IMR-90 (cell line): ENCODE results near the gene RAP1GAP2. TPM values are rescaled to one million over a fixed set of nuclear protein-coding genes. Genes with fewer than 3 reads are reported as not detected.
"Not testable (repeated sequence)": the region's sequence is repeated elsewhere in the genome, so short reads cannot be mapped to it uniquely, and the experiment has no call there.

Experiments used
- ATAC-seq: fragments of 200-7000 bp; cut with Tn5 transposase; 2 replicates; pipeline ENCODE4 v1.9.1; 2020; ENCODE audit warnings: low read depth, mild to moderate bottlenecking, moderate library complexity
- BruUV-seq: library from RNA; stranded (reverse); fragments of 400-500 nt; replicated peaks from 2 replicates; lab custom pipeline; 2021; lab: Mats Ljungman, UMichigan
- CTCF ChIA-PET: fragments of 300-600 bp; formaldehyde crosslinking; extraction: SDS; loops from one replicate; lab custom pipeline; 2021; ENCODE audit warnings: antibody characterized with exemption; lab: Yijun Ruan, JAX
- POLR2A ChIA-PET: fragments of 300-600 bp; sonication (Branson Sonifier 250); formaldehyde crosslinking; loops from one replicate; lab custom pipeline; 2022; ENCODE audit warnings: antibody characterized with exemption; ENCODE audit not compliant: unreplicated experiment; lab: Charles Lee
- DNase-seq: peaks from one replicate; pipeline ENCODE4 v3.0.0; 2013
- H2AFZ ChIP-seq: replicated peaks from 2 replicates; pipeline ENCODE3; 2013; ENCODE audit warnings: low read length, mild to moderate bottlenecking; ENCODE audit not compliant: poor library complexity
- H2AK5ac ChIP-seq: 2 replicates; pipeline ENCODE4 v1.6.1; 2013; ENCODE audit warnings: low read depth, low read length, inconsistent platforms
- H2AK9ac ChIP-seq: replicated peaks from 2 replicates; pipeline ENCODE3; 2013; ENCODE audit warnings: mild to moderate bottlenecking, low read depth, low read length, moderate library complexity; ENCODE audit not compliant: poor library complexity
- H2BK120ac ChIP-seq: 2 replicates; pipeline ENCODE4 v1.6.1; 2013; ENCODE audit warnings: low read depth, low read length, inconsistent platforms
- H2BK15ac ChIP-seq: 3 replicates; pipeline ENCODE4 v1.6.1; 2013; ENCODE audit warnings: low read depth, low read length, inconsistent platforms
- H2BK20ac ChIP-seq: 2 replicates; pipeline ENCODE4 v1.6.1; 2013; ENCODE audit warnings: low read depth, mild to moderate bottlenecking, inconsistent platforms, low read length, moderate library complexity
- H2BK5ac ChIP-seq: 2 replicates; pipeline ENCODE4 v1.6.1; 2013; ENCODE audit warnings: mild to moderate bottlenecking, low read depth, low read length, inconsistent platforms; ENCODE audit not compliant: poor library complexity, severe bottlenecking
- H3K14ac ChIP-seq: replicated peaks from 2 replicates; pipeline ENCODE4 v1.6.1; 2013; ENCODE audit warnings: low read depth, low read length, inconsistent platforms
- H3K18ac ChIP-seq: 2 replicates; pipeline ENCODE4 v1.6.1; 2013; ENCODE audit warnings: low read depth, low read length, control low read depth
- H3K23ac ChIP-seq: 2 replicates; pipeline ENCODE4 v1.6.1; 2013; ENCODE audit warnings: low read depth, low read length, inconsistent platforms
- H3K27ac ChIP-seq: 2 replicates; pipeline ENCODE4 v1.5.1; 2013; ENCODE audit warnings: mild to moderate bottlenecking, control low read depth, low read length; ENCODE audit not compliant: insufficient read depth
- H3K27me3 ChIP-seq: 2 replicates; pipeline ENCODE4 v1.6.1; 2013; ENCODE audit warnings: low read length; ENCODE audit not compliant: control insufficient read depth, insufficient read depth
- H3K36me3 ChIP-seq: 2 replicates; pipeline ENCODE4 v1.6.1; 2013; ENCODE audit warnings: low read length, mixed read lengths; ENCODE audit not compliant: control insufficient read depth, insufficient read depth
- H3K4ac ChIP-seq: 2 replicates; pipeline ENCODE4 v1.6.1; 2013; ENCODE audit warnings: low read depth, low read length, inconsistent platforms
- H3K4me1 ChIP-seq: 2 replicates; pipeline ENCODE4 v1.6.1; 2013; ENCODE audit warnings: low read length, mixed read lengths; ENCODE audit not compliant: control insufficient read depth, insufficient read depth
- H3K4me2 ChIP-seq: 2 replicates; pipeline ENCODE4 v1.6.1; 2013; ENCODE audit warnings: low read depth, mild to moderate bottlenecking, control low read depth, low read length, moderate library complexity
- H3K4me3 ChIP-seq: 2 replicates; pipeline ENCODE4 v1.5.1; 2013; ENCODE audit warnings: low read depth, mild to moderate bottlenecking, control low read depth, low read length, moderate library complexity; ENCODE audit not compliant: insufficient read depth
- H3K56ac ChIP-seq: 2 replicates; pipeline ENCODE4 v1.6.1; 2013; ENCODE audit warnings: low read length, inconsistent platforms; ENCODE audit not compliant: insufficient read depth; ENCODE audit errors: extremely low read depth
- H3K79me1 ChIP-seq, 2 experiments: 2 replicates each; pipeline ENCODE4 v1.6.1; 2013; ENCODE audit warnings: low read length in 2 of 2, inconsistent platforms in 1 of 2, low read depth in 1 of 2
- H3K9ac ChIP-seq: 2 replicates; pipeline ENCODE4 v1.6.1; 2013; ENCODE audit warnings: low read depth, low read length, control low read depth
- H3K9me1 ChIP-seq: 2 replicates; pipeline ENCODE4 v1.6.1; 2013; ENCODE audit warnings: low read length, inconsistent platforms; ENCODE audit not compliant: insufficient read depth
- H3K9me3 ChIP-seq: 2 replicates; pipeline ENCODE4 v1.6.1; 2013; ENCODE audit warnings: low read length; ENCODE audit not compliant: control insufficient read depth, insufficient read depth
- H4K20me1 ChIP-seq: 2 replicates; pipeline ENCODE4 v1.6.1; 2013; ENCODE audit warnings: low read length, inconsistent platforms; ENCODE audit not compliant: insufficient read depth
- H4K5ac ChIP-seq: 2 replicates; pipeline ENCODE4 v1.6.1; 2013; ENCODE audit warnings: mild to moderate bottlenecking, low read depth, low read length, control low read depth
- H4K8ac ChIP-seq, 2 experiments: 2 replicates each; pipeline ENCODE4 v1.6.1; 2013; ENCODE audit warnings: low read depth in 2 of 2, low read length in 2 of 2, control low read depth in 1 of 2, inconsistent platforms in 1 of 2
- H4K91ac ChIP-seq: 2 replicates; pipeline ENCODE4 v1.6.1; 2013; ENCODE audit warnings: low read depth, low read length, inconsistent platforms; ENCODE audit not compliant: insufficient read depth
- WGBS, 2 experiments: methylation state at CpG; one replicate each; pipeline versions ENCODE4 v1.1.5 to v1.1.7; 2013; ENCODE audit warnings: missing lambda C conversion rate in 2 of 2; ENCODE audit not compliant: insufficient read length in 1 of 2; ENCODE audit errors: extremely low coverage in 2 of 2; 5-methylcytosine and 5-hydroxymethylcytosine counted together
- dilution Hi-C: fragments of 300-500 bp; cut with HindIII; formaldehyde crosslinking; loops from one replicate; pipeline ENCODE4 v1.14.3; 2018; ENCODE audit warnings: low sequenced_read_pairs; ENCODE audit not compliant: unreplicated experiment
- in situ Hi-C: fragments of 300-500 bp; cut with MboI; formaldehyde crosslinking; loops from 3 replicates; pipeline ENCODE4 v1.14.3; 2019; ENCODE audit warnings: low sequenced_read_pairs, inconsistent platforms, mixed read lengths
- intact Hi-C: fragments of 100-400 bp; cut with micrococcal nuclease; formaldehyde crosslinking; loops from 2 replicates; pipeline ENCODE4 v1.10.0; 2022
- polyA plus RNA-seq, 3 experiments: library from polyadenylated mRNA; depleted of rRNA; stranded (reverse); fragments of >200 nt; gene quantifications; 2 replicates each; pipeline ENCODE4 v1.2.3, GENCODE V29; 2012; ENCODE audit warnings: low replicate concordance in 1 of 3
- total RNA-seq: library from RNA; depleted of rRNA; stranded (reverse); fragments of >200 nt; gene quantifications from 2 replicates; pipeline ENCODE4 v1.2.3, GENCODE V29; 2012

RAP1GAP2 gene
- total and polyA plus RNA-seq, 2 of the 4 experiments (the other 2 are of a cell fraction): 5.7 to 7.5 TPM

DNA sequence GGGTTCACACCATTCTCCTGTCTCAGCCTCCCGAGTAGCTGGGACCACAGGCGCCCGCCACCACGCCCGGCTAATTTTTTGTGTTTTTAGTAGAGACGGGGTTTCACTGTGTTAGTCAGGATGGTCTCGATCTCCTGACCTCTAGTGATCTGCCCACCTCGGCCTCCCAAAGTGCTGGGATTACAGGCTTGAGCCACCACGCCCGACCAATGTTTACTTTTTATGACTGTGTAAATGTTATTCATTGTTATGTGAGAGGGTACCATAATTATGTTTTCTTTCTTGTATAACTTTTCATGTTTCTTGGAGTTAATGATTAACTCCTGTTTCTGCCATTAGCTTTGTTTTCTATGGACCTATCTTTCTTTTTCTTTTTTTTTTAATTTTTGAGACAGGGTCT lies 94.5 kb downstream of the RAP1GAP2 start:
- H3K56ac ChIP-seq, ATAC-seq, H2BK120ac ChIP-seq, H2AK5ac ChIP-seq, H3K23ac ChIP-seq, intact Hi-C loops, in situ Hi-C loops, H3K36me3 ChIP-seq, H4K20me1 ChIP-seq, H3K27ac ChIP-seq, H4K91ac ChIP-seq, H2BK20ac ChIP-seq, H3K4ac ChIP-seq, H3K9me3 ChIP-seq, H3K18ac ChIP-seq, H2BK15ac ChIP-seq, H3K9me1 ChIP-seq, H3K14ac ChIP-seq, H3K4me3 ChIP-seq, H4K5ac ChIP-seq, BruUV-seq, CTCF ChIA-PET, dilution Hi-C loops, H2AK9ac ChIP-seq, DNase-seq, H2BK5ac ChIP-seq, H2AFZ ChIP-seq, H3K4me1 ChIP-seq, H3K4me2 ChIP-seq, H3K79me1 ChIP-seq, POLR2A ChIA-PET, H4K8ac ChIP-seq, H3K27me3 ChIP-seq, H3K9ac ChIP-seq: not testable (repeated sequence)
- WGBS, 2 experiments: no CpG with 5 or more reads among the region's 10 CpGs
